Measurements from ENCODE around the gene CCDC27.

The CCDC27 gene

DNA sequence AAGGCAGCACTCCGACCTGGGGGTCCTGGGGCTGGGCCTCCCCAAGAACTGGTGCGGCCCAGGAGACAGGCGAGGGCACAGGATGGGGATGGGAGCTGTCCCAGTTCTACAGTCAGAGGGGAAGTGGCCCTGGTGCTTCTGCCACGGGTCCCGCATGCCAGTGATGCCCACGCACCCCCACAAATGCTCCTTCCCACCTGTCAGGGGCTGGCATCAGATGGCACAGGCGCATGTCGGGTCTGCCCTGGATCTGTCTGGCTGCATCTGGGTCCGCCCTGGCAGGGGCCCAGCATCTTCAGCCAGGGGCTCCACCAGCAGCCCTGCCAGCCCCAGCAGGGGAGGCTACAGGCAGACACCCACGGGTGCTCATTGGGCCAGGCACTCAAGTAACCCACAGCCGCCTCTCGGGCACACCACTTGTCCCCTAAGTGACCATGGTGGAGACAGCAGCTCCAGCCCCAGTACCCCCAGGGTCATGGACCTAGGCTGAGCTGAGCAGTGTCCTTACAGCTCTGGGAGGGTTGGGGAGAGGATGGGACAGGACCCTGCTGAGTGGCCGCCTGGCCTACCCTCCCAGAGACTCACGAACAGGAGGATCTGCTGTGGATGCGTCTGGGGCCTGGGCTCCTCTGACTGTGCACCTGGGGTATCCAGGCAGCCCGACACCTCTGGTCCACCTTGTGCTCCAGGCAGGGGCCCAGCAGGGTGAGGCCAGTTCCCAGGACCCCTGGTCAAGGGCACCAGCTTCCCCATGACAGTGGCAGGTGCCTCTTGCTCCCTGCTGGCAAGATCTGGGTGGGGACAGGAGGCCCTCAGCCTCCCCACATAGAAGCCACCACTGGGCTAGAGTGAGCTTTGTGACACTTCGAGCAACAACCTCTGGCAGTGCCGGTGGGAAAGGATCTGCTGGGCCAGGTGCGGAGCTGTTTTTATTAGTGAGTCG, 25.7 kb downstream of the CCDC27 start:
- no peak for DNase-seq

DNA sequence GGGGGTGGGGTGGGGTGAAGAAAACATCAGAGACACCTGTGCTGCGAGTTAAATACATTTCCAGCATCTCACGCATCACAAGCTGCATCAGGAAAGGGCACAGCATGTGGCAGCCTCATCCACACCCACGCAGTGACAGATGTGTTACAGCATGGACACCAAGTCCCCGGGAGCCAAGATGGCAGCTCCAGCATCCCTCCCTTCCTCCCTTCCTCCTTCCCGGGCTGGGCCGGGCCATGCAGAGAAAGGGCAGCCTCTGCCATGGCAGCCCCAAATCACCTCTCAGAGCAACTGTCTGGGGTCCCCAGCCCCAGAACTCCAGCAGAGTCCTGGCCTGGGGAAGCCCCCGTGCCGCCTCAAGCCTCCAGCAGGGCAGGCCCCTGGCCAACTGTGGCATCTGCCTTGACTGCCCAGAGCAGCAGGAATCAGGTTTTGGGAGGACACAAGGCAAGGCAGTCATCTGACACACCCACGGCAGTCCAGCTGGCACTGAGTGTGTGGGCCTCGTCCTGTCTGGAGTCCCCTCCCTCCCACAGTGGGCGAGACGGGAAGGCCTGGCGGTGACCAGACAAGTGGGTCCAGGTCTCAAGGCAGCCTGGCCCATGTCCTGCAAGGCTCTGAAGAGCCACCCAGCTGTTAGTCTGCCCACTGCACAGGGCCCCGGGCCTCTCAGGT, 26.5 kb downstream of the CCDC27 start:
- DNase-seq: no peak

DNA sequence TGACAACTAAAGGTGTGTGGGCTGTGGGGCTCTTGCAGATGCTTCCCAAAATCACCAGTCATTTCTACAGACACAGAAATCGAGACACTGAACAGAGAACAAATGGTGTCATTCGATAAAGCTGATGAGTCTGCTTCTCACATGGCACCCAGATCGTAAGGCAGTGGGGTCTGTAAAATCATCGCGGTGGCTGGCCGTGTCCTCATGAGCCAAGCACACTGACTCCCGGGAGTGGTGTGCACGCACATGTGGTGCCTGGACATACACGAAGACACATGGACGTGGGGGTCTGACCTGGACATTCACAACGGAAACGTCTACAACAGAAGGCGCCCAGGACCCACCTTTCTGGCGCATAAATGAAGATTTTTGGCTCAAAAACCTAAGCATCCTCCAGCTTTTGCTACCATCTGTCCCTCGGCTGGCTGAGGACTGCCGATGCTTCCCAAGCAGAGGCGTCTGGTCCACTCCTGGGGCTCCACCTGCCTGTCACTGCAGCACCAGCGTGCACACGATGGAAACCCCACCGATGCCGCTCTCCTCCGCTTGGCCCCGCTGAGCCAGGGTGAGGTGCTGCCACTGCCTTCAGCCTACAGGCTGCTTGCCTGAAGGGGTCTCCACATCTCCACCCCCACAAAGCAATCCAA, 27.1 kb downstream of the CCDC27 start:
- DNase-seq: no peak

DNA sequence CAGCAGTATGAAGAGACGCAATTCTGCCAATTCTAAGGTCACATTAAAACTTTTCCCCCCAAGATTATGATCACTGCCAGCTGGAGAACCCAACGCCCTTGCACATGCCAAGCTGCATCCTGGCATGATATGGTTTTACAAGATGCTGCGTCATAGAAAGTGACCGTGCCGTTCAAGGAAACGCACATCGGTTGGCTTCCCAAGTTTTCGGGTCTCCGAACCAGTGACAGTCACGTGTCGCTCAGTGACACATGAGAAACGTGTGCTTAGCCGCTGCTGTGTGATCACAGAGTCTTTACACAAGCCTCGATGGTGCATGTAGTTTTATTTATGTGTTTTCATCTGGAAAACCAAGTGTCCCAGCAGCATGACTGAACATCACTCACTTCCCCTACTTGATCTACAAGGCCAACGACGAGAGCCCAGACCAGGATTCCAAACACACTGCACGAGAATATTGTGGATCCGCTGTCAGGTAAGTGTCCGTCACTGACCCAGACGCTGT, 27.7 kb downstream of the CCDC27 start:
- DNase-seq: no peak

DNA sequence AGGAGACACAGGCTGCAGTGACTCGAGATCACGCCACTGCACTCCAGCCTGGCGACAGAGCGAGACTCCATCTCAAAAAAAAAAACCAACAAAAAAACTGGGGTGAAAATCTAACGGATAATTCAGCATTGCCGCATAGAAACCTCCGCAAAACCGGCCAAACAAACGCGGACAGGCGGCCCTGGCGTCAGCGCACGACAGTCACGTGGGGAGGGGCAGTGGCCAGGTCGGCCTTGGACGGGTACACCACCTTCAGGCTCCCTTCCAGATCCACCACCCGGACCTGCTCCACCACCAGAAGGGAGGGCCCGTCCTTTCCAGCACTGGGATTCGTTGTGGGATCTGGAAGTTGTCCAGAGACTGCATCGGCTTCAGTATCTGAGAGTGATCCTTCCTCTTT, 28.7 kb downstream of the CCDC27 start:
- no peak for DNase-seq

DNA sequence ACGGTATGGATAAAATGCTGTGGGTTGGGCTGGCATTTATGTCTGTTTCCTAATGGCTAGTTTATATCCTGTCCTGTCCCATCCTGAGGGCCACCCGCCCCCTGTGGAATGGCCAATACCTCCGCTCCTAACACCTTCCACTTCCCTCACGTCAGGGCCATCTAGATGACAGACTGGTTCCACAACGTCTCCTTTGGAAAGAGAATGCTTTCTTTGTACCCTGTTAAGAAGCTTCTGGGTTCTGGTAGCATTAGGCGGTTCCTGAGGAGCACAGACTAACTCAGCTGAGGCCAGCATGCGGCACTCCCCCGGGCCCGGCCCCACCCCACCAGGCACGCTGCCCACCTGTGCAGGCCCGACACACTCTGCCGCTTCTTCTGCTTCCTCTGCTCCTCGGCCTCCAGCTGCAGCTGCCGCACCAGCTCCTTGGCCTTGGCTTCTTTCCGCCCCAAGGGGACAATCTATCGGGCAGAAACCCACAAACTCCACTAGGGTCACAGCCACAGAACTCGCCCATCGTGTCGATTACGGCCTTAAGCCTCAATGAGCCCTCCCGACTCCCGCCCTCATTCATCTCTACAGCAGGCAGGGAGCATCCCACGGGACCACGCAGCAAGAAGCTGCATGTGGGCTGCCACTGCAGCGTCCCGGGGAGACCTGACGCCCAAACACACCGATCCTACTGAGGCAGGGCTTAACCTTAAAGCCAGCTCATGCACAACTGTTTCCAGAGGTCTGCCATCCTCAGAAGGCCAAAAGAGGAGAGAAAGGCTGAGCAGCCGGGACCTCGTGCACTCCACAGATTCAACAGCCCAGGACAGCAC, 31.6 kb downstream of the CCDC27 start:
- DNase-seq: no peak

DNA sequence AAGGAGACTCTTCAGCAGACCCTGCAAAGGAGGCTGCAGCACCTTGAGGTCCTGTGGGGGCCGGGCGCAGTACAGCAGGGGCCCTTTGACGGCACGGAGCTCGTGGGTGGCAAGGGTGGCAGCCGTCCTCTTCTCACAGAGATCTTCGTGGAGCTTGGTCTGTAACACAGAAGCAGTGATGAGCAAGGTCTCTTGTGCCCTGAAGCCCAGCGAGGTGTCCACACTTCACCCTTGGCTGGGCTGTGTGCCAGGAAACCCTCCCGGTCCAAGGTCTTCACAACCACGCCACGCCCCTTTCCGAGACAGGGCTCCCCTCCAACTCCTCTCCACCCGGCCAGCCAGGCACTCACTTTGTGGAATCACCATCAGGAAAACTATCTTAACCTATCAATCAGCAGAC, 32.8 kb downstream of the CCDC27 start:
- no peak for DNase-seq

DNA sequence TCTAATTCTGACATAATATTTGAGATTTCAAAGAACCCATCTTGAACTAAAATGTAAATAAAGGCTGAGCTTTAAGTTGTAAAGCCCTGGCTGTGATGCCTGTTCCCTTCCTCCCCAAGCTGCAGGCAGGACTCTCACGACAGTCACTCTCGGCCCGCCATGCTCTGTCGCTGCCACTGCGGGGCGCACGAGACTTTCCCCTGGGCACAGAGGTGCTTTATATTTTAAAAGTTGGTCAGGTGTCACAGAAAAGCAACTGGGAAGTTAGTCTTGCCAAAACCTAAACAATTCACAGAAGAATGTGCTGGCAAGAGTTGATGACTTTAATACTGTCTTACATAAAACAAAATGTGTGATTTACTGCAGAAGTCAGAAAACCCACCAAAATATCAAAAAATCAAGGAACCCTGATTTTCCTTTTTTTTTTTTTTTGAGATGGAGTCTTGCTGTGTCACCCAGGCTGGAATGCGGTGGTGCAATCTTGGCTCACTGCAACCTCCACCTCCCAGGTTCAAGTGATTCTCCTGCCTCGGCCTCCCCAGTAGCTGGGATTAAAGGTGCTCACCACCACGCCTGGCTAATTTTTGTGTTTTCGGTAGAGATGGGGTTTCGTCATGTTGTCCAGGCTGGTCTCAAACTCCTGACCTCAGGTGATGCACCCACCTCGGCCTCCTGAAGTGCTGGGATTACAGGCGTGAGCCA, 33.4 kb downstream of the CCDC27 start:
- no peak for DNase-seq

DNA sequence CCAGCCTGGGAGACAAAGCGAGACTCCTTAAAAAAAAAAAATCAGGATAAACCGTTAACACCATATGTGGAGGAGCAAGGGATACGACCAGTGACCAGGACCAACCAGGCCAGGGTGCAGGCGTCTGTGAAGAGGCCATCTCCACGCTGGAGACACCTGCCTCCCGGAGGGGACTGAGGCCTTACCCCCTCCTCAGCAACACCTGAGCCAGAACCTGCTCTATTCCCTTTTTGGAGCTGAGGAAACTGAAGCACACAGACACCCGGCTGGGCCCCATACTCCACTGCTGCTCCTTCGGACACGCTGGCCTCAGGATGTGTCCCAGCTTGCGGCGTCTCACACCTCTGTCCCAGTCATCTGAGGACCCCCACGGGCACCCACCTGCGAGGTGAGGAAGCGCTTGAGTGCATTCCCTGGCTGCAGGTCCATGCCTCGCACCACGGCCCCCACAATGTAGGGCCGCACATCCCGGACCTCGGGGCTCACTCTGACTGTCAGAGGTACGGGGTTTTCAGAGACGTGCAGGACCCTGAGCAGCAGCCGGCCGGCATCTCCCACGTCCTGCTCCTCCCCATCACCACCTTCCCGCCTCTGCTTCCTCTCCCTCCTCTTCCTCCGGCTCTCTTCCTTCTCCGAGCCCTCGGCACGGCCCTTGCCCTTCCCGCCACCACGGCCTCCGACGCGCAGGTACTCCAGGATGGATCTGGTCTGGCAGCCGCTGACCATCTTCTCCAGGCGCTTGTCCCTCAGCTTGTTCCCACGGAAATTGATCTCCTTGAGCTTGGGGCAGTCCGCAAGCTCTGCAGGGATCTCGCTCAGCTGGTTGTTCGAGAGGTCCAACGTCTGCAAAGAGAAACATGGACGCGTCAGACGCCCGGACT, 34.5 kb downstream of the CCDC27 start:
- DNase-seq: no peak

DNA sequence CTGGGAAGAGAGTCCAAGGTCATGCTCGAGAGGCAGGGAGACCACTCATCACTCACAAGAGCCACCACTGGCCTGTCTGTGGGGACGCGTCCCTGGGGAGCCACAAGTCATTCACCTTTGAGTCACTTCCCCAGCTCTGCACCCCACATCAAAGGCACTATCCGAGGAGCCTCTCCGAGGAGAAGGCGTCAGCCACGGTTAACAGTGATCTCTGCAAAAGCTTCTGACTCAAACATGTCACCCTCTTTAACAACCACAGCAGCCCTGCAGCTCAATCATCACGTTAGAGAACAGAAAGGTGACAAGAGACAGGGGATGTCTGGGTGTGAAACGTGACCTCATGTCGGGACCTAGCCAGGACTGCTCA, 35.1 kb downstream of the CCDC27 start:
- DNase-seq: no peak

DNA sequence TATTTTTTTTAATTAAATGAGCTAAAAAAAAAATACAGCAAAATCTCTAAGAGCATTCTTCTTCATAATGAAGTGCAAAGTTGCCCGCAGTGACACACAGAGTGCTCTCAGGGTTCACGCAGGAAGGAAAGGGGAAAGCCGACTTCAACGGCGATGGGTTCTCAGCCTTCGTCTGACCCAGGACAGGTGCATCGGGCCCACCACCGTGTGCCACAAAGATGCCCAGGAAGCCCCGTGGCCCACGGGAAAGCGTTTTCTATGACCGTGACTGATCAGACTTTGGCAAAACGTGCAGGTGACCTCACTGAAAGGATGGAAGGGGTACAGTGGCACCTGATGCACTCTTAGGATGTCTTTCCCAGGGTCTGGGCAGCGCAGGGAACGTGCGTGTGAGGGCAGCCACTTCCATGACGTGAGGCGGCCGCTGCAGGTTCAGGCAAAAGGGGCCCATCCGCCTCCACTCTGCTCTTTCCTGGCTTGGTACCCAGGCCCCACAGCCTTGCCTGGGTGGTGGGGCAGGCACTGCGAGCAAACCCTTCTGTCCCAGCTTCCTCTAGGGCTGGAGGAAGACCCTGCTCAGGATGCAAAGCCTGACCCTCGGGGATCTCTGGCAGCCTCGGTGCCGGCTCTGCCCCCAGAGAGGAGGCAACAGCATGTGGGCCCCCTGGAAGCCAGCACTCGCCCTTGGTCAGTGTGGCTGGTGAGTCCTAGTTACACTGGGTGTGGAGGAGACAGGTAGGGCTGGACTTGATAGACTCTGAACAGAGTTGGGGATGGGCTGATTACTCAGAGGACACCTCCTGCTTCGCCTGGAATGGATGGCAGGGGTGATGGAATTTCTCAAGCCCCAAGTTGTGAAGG, 35.7 kb downstream of the CCDC27 start:
- no peak for DNase-seq

DNA sequence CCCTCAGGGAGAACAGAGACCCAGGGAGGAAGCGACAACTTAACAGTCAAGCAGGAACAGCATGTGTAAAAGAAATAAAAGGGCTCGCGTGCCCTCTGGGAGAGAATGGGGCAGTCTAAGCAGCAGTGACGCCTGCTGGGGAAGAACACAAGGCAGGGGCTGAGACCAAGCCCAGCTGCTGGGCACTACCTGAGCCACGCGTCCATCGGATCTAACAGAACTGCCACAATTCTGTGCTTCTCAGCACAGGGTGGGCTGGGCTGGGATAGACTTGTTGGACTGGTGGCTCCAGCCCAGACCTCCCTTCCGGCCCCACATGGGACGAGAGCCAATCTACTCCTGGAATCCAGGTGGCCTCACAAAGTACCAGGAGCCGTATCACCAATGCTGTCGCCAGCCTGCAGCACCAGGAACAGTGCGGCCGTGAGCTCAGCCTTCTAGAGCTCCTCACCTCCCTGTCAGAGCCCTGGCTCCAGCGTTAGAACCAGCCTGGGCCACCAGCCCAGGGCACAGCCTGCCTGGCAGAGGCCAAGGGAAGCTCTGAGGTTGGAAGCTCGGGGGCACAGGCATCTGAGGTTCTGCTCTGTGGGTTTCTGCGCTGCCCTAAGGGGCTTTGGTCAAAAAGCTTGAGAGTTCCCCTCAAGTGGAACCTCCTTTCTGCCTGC, 36.6 kb downstream of the CCDC27 start:
- DNase-seq: no peak

DNA sequence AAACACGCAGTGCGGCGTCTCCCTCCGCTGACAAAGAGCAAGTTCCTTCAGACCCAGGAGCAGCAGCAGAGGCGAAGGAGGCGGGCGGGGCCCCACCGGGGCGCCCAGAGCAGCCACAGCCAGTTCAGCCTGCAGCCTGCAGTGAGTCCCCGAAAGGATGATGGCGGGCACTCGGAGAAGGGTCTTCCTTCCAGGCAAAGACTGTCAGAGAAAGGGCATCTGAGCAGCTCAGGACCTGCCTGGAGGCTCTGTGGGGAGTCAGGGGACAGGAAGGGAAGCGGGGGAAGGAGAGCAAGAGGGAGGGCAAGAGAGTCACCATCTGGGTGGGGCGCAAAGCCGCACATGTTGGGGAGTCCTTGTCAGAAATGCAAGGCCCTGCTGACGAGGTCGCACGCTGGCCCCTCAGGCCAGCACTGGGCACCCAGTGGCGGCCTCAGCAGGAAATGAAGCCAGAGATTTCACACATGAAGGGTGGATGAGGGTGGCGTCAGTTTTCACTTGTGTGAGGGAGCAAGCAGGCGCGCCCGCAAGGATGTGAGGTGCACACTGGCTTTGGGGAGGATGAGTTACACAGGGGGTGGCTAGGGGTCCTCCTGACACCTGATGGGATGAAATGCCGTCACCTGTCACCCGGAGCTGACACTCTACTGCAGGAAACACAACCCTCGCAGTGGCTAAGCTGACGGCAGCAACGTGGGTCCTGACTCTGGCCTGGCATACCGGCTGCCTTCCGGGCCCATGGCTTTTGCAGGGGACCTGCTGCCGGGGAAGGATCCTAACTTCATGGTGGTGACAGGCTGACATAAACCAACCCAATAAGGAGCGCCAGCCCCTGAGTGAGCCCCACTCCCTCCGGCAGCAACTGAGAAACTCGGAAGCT, 37.4 kb downstream of the CCDC27 start:
- DNase-seq: no peak

DNA sequence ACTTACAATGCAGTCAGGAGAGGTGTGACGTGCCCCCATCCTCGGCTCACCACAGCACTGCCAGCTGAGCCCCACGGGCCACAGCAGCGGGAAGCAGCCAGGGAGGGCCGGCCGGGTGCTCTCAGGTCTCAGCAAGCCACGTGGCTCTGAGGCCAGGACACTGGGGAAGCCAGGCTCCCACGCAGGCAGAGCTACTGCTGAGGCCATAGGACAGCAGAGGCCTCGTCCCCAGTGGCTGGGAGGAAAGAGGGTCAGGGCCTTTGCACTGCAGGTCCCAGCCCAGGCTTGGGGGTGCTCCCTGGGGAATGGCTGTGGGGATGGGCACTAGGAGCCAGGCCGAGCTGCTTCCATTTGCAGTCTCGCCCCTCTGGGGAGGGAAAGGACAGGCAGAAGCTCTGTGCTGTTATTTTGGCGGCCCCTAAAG, 38.3 kb downstream of the CCDC27 start:
- no peak for DNase-seq

DNA sequence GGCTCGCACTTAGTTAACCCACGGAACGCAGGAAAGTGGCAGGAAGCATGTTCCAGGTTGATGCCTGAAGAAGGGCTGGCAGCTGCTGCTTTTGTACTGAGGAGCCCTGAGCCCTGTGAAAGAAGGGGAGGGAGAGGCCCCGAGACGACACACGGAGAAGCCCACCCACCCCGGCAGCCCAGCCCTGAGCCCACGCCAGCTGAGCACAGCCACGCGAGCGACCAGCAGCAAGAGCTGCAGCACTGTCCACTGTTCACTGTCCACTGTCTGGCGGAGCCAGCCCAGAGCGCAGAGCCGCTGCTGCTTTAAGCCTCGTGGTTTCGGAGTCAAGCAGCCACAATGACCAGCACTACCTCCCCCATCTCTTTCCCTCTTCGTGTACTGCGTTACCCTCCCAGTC, 38.7 kb downstream of the CCDC27 start:
- DNase-seq: no peak

DNA sequence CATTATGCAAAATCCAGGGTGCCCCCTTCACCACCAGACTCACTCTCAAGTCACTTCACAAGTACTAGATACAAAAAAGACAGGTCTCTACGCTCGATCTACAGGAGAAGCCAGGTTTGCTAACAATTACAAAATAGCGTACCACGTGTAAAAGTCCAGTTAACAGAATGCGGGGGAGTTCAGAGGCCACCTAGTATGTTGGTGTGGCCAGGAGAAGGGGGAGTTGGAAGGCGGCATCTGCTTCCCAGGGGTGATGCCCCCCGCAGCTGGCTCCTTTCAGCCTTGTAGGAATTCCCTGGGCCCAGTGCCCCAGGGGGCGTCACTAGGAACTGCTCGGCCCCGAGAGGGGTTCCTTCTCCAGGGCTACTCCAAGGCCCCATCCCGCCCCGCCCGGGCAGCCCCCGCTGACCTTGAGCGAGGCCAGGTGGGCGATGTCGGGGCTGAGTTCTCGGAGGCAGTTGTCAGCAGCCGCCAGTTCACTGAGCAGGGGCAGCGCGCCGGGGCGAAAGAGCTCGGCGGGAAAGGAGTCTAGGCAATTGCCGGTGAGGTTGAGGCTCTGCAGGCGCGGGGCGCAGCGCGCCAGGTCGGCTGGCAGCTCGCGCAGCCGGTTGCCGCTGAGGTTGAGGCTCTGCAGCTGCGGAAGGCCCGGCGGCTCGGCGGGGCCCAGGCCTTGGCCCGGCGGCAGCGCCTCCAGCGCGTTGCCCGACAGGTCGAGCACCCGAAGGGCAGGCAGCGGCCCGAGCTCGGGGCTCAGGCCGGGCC, 43.4 kb downstream of the CCDC27 start:
- DNase-seq: no peak

DNA sequence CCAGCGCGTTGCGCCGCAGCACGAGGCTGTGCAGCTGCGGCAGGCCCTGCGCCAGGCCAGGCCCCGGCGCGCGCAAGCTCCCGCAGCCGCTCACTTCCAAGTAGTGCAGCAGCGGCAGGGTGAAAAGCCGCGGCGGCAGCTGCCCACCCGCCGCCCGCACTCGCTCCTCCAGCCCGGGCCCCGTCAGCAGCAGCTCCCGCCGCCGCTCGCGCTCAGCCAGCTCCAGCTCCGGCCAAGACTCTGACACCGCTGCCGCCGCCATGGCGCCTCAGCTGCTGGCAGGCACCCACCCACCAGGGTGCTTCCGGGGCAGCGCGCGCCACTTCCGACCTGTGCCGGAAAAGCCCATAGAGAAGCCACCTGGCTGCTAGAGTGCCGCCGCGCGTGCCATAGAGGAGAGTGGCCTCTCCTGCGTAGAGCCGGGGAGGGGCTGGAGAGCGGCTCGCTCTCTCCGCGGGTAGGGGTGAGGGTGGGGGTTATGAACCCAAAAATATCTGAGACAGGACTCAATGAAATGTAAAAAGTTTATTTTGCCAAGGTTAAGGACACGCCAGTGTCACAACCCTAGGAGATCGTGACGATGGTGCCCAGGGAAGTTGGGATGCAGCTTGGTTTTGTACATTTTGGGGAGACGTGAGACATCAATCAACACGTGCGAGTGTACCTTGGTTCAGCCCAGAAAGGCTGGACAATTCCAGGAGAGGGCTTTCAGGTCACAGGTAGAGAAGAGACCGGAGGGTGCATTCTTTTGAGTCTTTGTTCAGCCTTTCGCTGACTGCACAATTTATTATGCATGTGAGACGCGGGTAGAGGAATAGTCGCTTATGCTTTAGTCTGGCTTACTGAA, 44.2 kb downstream of the CCDC27 start, which contains the start of gene LRRC47:
LRRC47 (minus strand) TSS at position 284 of the 847 bp plus-strand sequence; CDS start at position 262, 22 bp downstream.
- peak; percentile 91 for DNase-seq
